Keratinocyte (primary cell): ENCODE measurements around the gene KIF20A. TPM values are rescaled to one million over a fixed set of nuclear protein-coding genes. Genes with fewer than 3 reads are reported as not detected.
"Not testable (repeated sequence)": the region's sequence is repeated elsewhere in the genome, so short reads cannot be mapped to it uniquely, and the experiment has no call there.

Experiments used
- DNase-seq: peaks from one replicate; pipeline ENCODE4 v3.0.0-alpha.2; 2011; ENCODE audit warnings: low read depth, missing footprints, low spot score
- FAIRE-seq: peaks from 2 replicates; lab custom pipeline; 2011; peaks lifted over from hg19 to GRCh38; lab: Jason Lieb, UNC
- H2AFZ ChIP-seq: 2 replicates; pipeline ENCODE4 v1.6.0; 2012; ENCODE audit warnings: low read length, control low read depth, inconsistent platforms; ENCODE audit not compliant: control insufficient read depth
- H3K27ac ChIP-seq: 2 replicates; pipeline ENCODE4 v1.5.1; 2011; ENCODE audit warnings: low read length; ENCODE audit not compliant: control insufficient read depth, insufficient read depth
- H3K27me3 ChIP-seq: 3 replicates; pipeline ENCODE4 v1.6.0; 2011; ENCODE audit warnings: low read length; ENCODE audit not compliant: control insufficient read depth, insufficient read depth; ENCODE audit errors: extremely low read depth
- H3K36me3 ChIP-seq, 2 experiments: 2 replicates in 1 of 2; 3 replicates in 1 of 2; pipeline ENCODE4 v1.5.1; 2011; ENCODE audit warnings: low read length in 2 of 2, mild to moderate bottlenecking in 1 of 2; ENCODE audit not compliant: control insufficient read depth in 2 of 2, insufficient read depth in 2 of 2; ENCODE audit errors: extremely low read depth in 1 of 2
- H3K4me1 ChIP-seq: 3 replicates; pipeline ENCODE4 v1.5.1; 2011; ENCODE audit warnings: low read length; ENCODE audit not compliant: control insufficient read depth, insufficient read depth; ENCODE audit errors: extremely low read depth
- H3K4me2 ChIP-seq: 3 replicates; pipeline ENCODE4 v1.6.0; 2011; ENCODE audit warnings: low read depth, low read length; ENCODE audit not compliant: control insufficient read depth, insufficient read depth; ENCODE audit errors: extremely low read depth
- H3K4me3 ChIP-seq, 3 experiments: fragments of 200-600 bp in 1 of 3; sonication (generic) in 1 of 3; 2 replicates in 2 of 3; 3 replicates in 1 of 3; pipeline ENCODE4 v1.5.1; 2011 to 2016; ENCODE audit warnings: low read length in 3 of 3, mild to moderate bottlenecking in 3 of 3, control low read depth in 2 of 3, inconsistent platforms in 1 of 3, low read depth in 1 of 3, mixed read lengths in 1 of 3, mixed run types in 1 of 3, moderate library complexity in 1 of 3; ENCODE audit not compliant: control insufficient read depth in 2 of 3, insufficient read depth in 2 of 3; ENCODE audit errors: extremely low read depth in 1 of 3
- H3K79me2 ChIP-seq: 2 replicates; pipeline ENCODE4 v1.6.0; 2012; ENCODE audit warnings: low read length; ENCODE audit not compliant: control insufficient read depth, insufficient read depth
- H3K9ac ChIP-seq: 3 replicates; pipeline ENCODE4 v1.6.0; 2011; ENCODE audit warnings: low read length; ENCODE audit not compliant: control insufficient read depth, insufficient read depth; ENCODE audit errors: extremely low read depth
- H3K9me1 ChIP-seq: 3 replicates; pipeline ENCODE4 v1.6.0; 2011; ENCODE audit warnings: low read length; ENCODE audit not compliant: control insufficient read depth, insufficient read depth; ENCODE audit errors: extremely low read depth
- H3K9me3 ChIP-seq: 2 replicates; pipeline ENCODE4 v1.5.1; 2012; ENCODE audit warnings: low read depth, low read length; ENCODE audit not compliant: control insufficient read depth
- H4K20me1 ChIP-seq: 3 replicates; pipeline ENCODE4 v1.6.0; 2011; ENCODE audit warnings: low read length; ENCODE audit not compliant: control insufficient read depth, insufficient read depth; ENCODE audit errors: extremely low read depth
- CTCF ChIP-seq, 3 experiments: IDR thresholded peaks in 1 of 3; conservative IDR thresholded peaks in 1 of 3; optimal IDR thresholded peaks in 1 of 3; 2 replicates in 2 of 3; 3 replicates in 1 of 3; pipeline versions ENCODE3 to v1.5.1; 2011; ENCODE audit warnings: low read length in 3 of 3, mild to moderate bottlenecking in 3 of 3, moderate library complexity in 2 of 3, control low read depth in 1 of 3, inconsistent platforms in 1 of 3; ENCODE audit not compliant: insufficient read depth in 2 of 3; ENCODE audit errors: extremely low read depth in 1 of 3
- EZH2 ChIP-seq: IDR thresholded peaks from one replicate; pipeline ENCODE4 v1.6.1; 2012; ENCODE audit warnings: inconsistent platforms, mild to moderate bottlenecking, low read length, moderate library complexity
- dilution Hi-C: fragments of 300-500 bp; cut with MboI; formaldehyde crosslinking; loops from one replicate; pipeline ENCODE4 v1.7.0; 2020; ENCODE audit warnings: low sequenced_read_pairs; ENCODE audit not compliant: extremely low pct_ligation_motif_present
- polyA plus RNA-seq, 5 experiments: library from polyadenylated mRNA; depleted of rRNA in 3 of 5; stranded (reverse) in 3 of 5; stranded (forward) in 1 of 5; unstranded in 1 of 5; fragments of >200 nt; gene quantifications; 1 replicate in 1 of 5; 2 replicates in 3 of 5; 3 replicates in 1 of 5; pipeline versions ENCODE4 v1.2.1 to v1.2.3, GENCODE V29; 2011 to 2012; ENCODE audit warnings: missing spikeins in 2 of 5, low read depth in 1 of 5, low replicate concordance in 1 of 5

KIF20A gene
- polyA plus RNA-seq, 1 donor (not counting 4 experiments of a cell fraction or from before 2014, with no cell fraction given) = 17.1 TPM

GRCh38 chr5:138148811-138149210 is 30.1 kb upstream of the KIF20A start:
- Histone ChIP-seq H3K79me2 (no peaks in the 10 kb centered on the region), H3K9me3 (no peaks in the 10 kb centered on the region), H4K20me1 (no peaks in the 10 kb centered on the region), H3K9ac (no peak overlapping the region), H3K36me3 (no peaks in the 10 kb centered on the region), H3K27me3 (no peaks in the 10 kb centered on the region), H3K9me1 (no peaks in the 10 kb centered on the region), H3K27ac (no peak overlapping the region), H3K4me1 (peaks cover 7% of the 10 kb centered on the region), H3K4me3 (no peak overlapping the region), H2AFZ (no peak overlapping the region), H3K4me2 (no peak overlapping the region)
- dilution Hi-C loops = no loop called here
- peak; percentile 70 for FAIRE-seq
- DNase-seq = peak; percentile 21
- TF ChIP-seq EZH2 (no peak), CTCF (optimal IDR thresholded peaks at IDR 0.05 in 1 of 3, IDR thresholded peaks at IDR 0.05 in 1 of 3, conservative IDR thresholded peaks at IDR 0.05 in 1 of 3; ENCODE audit: extremely low read depth in 1 of 3, insufficient read depth in 2 of 3, low read length in 3 of 3) (no peak)

GRCh38 chr5:138149530-138149929 is 29.4 kb upstream of the KIF20A start:
- Histone ChIP-seq H4K20me1 (no peaks in the 10 kb centered on the region), H3K4me3 (no peak overlapping the region), H3K79me2 (no peaks in the 10 kb centered on the region), H3K9me1 (no peaks in the 10 kb centered on the region), H3K4me2 (no peak overlapping the region), H3K4me1 (peaks cover 7% of the 10 kb centered on the region), H3K27me3 (no peaks in the 10 kb centered on the region), H3K9me3 (no peaks in the 10 kb centered on the region), H3K9ac (no peak overlapping the region), H3K36me3 (no peaks in the 10 kb centered on the region), H2AFZ (no peak overlapping the region), H3K27ac (no peak overlapping the region)
- TF ChIP-seq EZH2 (no peak), CTCF (optimal IDR thresholded peaks at IDR 0.05 in 1 of 3, IDR thresholded peaks at IDR 0.05 in 1 of 3, conservative IDR thresholded peaks at IDR 0.05 in 1 of 3; ENCODE audit: extremely low read depth in 1 of 3, insufficient read depth in 2 of 3, low read length in 3 of 3) (no peak)
- no peak for DNase-seq
- no peak for FAIRE-seq
- dilution Hi-C loops = no loop called here

- FAIRE-seq, dilution Hi-C loops: not testable (repeated sequence)
These were observed 22.9 kb upstream of the KIF20A start for GRCh38 chr5:138155977-138156376.

More at GRCh38 chr5:138155977-138156376, 22.9 kb upstream of the KIF20A start:
- H3K4me1 ChIP-seq, H2AFZ ChIP-seq, DNase-seq, H3K27me3 ChIP-seq, H3K27ac ChIP-seq, H3K9me3 ChIP-seq, H3K79me2 ChIP-seq, H3K9ac ChIP-seq, H3K4me2 ChIP-seq, H3K9me1 ChIP-seq, H3K4me3 ChIP-seq, H4K20me1 ChIP-seq: not testable (repeated sequence)
- peaks cover 19 to 29% of the 10 kb centered on the region in 2 experiments for H3K36me3 ChIP-seq
